ENCODE data around the gene FAM120C.

Gene FAM120C

GRCh38 chrX:54030329-54030728, 152.7 kb downstream of the FAM120C start:
- no peak for DNase-seq

- DNase-seq, result no peak
Measured at GRCh38 chrX:54029529-54030143, 153.4 kb downstream of the FAM120C start.

- DNase-seq, result no peak
Measured at GRCh38 chrX:54024350-54024749, 158.7 kb downstream of the FAM120C start.
